Psoas muscle (tissue), 8 donors: ENCODE results near the gene GRHL3. TPM values are rescaled to one million over a fixed set of nuclear protein-coding genes. Genes with fewer than 3 reads are reported as not detected.

Source experiments
- ATAC-seq, 4 donors: fragments of 200-7000 bp; cut with Tn5 transposase; one replicate each; pipeline ENCODE4 v1.9.1; 2020; ENCODE audit warnings: moderate library complexity in 3 of 4, mild to moderate bottlenecking in 2 of 4
- DNase-seq, 2 donors: peaks; one replicate each; pipeline ENCODE4 v3.0.0-alpha.2; 2020
- H3K27ac ChIP-seq: fragments of 200-600 bp; one replicate; pipeline ENCODE4 v1.8.0; 2022
- H3K27me3 ChIP-seq, 3 donors: fragments of 200-600 bp in 1 of 3; one replicate each; pipeline versions ENCODE4 v1.6.1 to v1.8.0; 2013 to 2022; ENCODE audit warnings: low read length in 2 of 3, mild to moderate bottlenecking in 2 of 3, moderate library complexity in 1 of 3; ENCODE audit not compliant: insufficient read depth in 3 of 3
- H3K36me3 ChIP-seq, 2 donors: fragments of 200-600 bp in 1 of 2; one replicate each; pipeline versions ENCODE4 v1.6.1 to v1.8.0; 2013 to 2022; ENCODE audit warnings: low read depth in 1 of 2, mild to moderate bottlenecking in 1 of 2, moderate library complexity in 1 of 2; ENCODE audit not compliant: insufficient read depth in 1 of 2
- H3K4me1 ChIP-seq: fragments of 200-600 bp; one replicate; pipeline ENCODE4 v1.8.0; 2022
- H3K4me3 ChIP-seq: fragments of 200-600 bp; one replicate; pipeline ENCODE4 v1.8.0; 2022; ENCODE audit warnings: mild to moderate bottlenecking
- H3K9me3 ChIP-seq: fragments of 200-600 bp; one replicate; pipeline ENCODE4 v1.8.0; 2022
- CTCF ChIP-seq: fragments of 200-600 bp; IDR thresholded peaks from one replicate; pipeline ENCODE4 v1.8.0; 2022; ENCODE audit warnings: antibody characterized with exemption
- WGBS, 3 donors: extraction: QIAGEN DNeasy Blood & Tissue Kit; methylation state at CpG; one replicate each; pipeline versions ENCODE4 v1.1.6 to v1.1.7; 2013; 5-methylcytosine and 5-hydroxymethylcytosine counted together
- intact Hi-C, 2 donors: fragments of 100-400 bp; cut with DNase I; formaldehyde crosslinking; loops; one replicate each; pipeline versions ENCODE4 v1.11.0 to v1.14.2; 2022
- polyA plus RNA-seq, 3 donors: library from polyadenylated mRNA; stranded (reverse); fragments of 200-250 nt; gene quantifications; one replicate each; pipeline ENCODE4 v1.2.3, GENCODE V29; 2013
- total RNA-seq, 4 donors: library from RNA; stranded (reverse); fragmentation: NEBNext Ultra II Directional in 2 of 4; extraction: Animal tissue kit (Norgen Biotek cat#: 25700) in 2 of 4; gene quantifications; one replicate each; pipeline versions ENCODE4 v1.2.1 to v1.2.4, GENCODE V29; 2021 to 2023
- donor health status: healthy with polysubstance abuse.
- donor health status: DM: no; HTN: no; CAD: no; lungs with moderate emphysema.
- donor health status: Bipolar disorder and iron deficiency.
- donor health status: healthy.
- donor health status: DM: yes; HTN: yes; CAD: no.
- donor health status: DM: no; HTN: no; CAD: no.
- donor health status: DM: no; HTN: no; CAD: no.
- donor health status: DM: yes; HTN: yes; CAD: no.

Gene GRHL3
- total and polyA plus RNA-seq, 7 donors = 0.08 to 0.30 TPM; not detected in 5

GRCh38 chr1:24317081-24317480, 2.1 kb upstream of the GRHL3 start:
- intact Hi-C loops = no loop called here
- H3K27ac ChIP-seq = no peak overlapping the region
- H3K4me1 ChIP-seq = peaks cover 7% of the 10 kb centered on the region
- DNase-seq (no peak), ATAC-seq (no peak)
- no peak for TF ChIP-seq CTCF
- H3K9me3 ChIP-seq = no peaks in the 10 kb centered on the region
- no peak overlapping the region for H3K4me3 ChIP-seq
- H3K36me3 ChIP-seq = no peaks in the 10 kb centered on the region
- H3K27me3 ChIP-seq = peaks cover 1 to 38% (median 3%) of the 10 kb centered on the region in 3 donors
- 81 to 88% (median 86%) methylated on average over 6 of the region's 6 CpGs for WGBS, 3 donors

- H3K4me1 ChIP-seq = peaks cover 7% of the 10 kb centered on the region
- no peak for TF ChIP-seq CTCF
- 7 to 14% (median 8%) methylated on average over 2 of the region's 2 CpGs for WGBS, 3 donors
- DNase-seq = no peak
- H3K27ac ChIP-seq = peak overlapping the region; percentile 31
- H3K4me3 ChIP-seq = no peak overlapping the region
- peak; percentile 48 to 70 (median 67) for ATAC-seq
- H3K27me3 ChIP-seq = peaks cover 1 to 42% (median 3%) of the 10 kb centered on the region in 3 donors
- no peaks in the 10 kb centered on the region for H3K9me3 ChIP-seq
- intact Hi-C loops = no loop called here
- H3K36me3 ChIP-seq = no peaks in the 10 kb centered on the region
Observed at GRCh38 chr1:24317956-24318614, 1.1 kb upstream of the GRHL3 start.

- intact Hi-C loops = no loop called here
- Histone ChIP-seq H3K4me1 (peaks cover 7% of the 10 kb centered on the region), H3K4me3 (no peak overlapping the region), H3K36me3 (no peaks in the 10 kb centered on the region), H3K27ac (peak overlapping the region; percentile 31), H3K27me3 (peaks cover 1 to 42% (median 3%) of the 10 kb centered on the region in 3 donors), H3K9me3 (no peaks in the 10 kb centered on the region)
- no peak for TF ChIP-seq CTCF
- ATAC-seq (no peak), DNase-seq (no peak)
- WGBS, 3 donors = 45 to 58% (median 46%) methylated on average over 5 of the region's 5 CpGs
Observed at GRCh38 chr1:24318615-24319311, 394 bp upstream of the GRHL3 start.

GRCh38 chr1:24319962-24320361, 805 bp downstream of the GRHL3 start:
- H3K27ac ChIP-seq = no peak overlapping the region
- no peaks in the 10 kb centered on the region for H3K36me3 ChIP-seq
- no peak for DNase-seq
- peaks cover 1 to 42% (median 3%) of the 10 kb centered on the region in 3 donors for H3K27me3 ChIP-seq
- no peak for ATAC-seq
- no peaks in the 10 kb centered on the region for H3K9me3 ChIP-seq
- TF ChIP-seq CTCF = no peak
- 90 to 100% (median 93%) methylated on average over 1 of the region's 1 CpG for WGBS, 3 donors
- no peak overlapping the region for H3K4me3 ChIP-seq
- H3K4me1 ChIP-seq = peaks cover 7% of the 10 kb centered on the region
- intact Hi-C loops = loop anchor here in 1 of 2 donors (5.0 kb wide), 1 partner anchor 67 kb away; no protein-coding TSS in a partner anchor
